ENCODE results near the gene IFNA16.

DNA sequence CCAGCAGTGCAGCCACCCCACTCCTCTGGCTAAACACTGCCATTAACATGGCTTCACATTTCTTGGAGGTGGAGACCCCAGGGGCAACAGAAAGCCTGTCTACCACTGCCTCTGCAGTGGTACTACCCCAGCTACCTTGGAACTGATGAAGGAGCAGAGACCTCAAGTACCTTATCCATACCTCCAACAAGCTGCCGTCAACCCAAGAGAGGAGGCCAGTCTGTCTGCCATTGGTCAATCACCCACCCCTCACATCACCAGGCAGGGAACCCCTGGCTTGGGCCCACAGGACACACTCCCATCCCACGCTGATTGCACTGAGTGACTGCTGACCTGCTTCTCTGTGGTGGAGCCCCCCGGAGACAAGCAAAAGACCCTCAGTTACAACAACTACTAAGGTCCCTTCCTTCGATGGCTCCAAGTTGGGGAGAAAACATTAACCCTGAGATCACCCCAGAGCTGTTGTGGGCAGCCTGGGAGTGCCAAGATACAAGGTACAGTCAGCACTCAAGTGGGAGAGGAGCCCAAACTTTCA is 17.1 kb upstream of the IFNA16 start:
- no peak for TF ChIP-seq POLR2AphosphoS5 (IDR thresholded peaks at IDR 0.05; ENCODE audit: low read depth)
- TF ChIP-seq, protein P1, sequence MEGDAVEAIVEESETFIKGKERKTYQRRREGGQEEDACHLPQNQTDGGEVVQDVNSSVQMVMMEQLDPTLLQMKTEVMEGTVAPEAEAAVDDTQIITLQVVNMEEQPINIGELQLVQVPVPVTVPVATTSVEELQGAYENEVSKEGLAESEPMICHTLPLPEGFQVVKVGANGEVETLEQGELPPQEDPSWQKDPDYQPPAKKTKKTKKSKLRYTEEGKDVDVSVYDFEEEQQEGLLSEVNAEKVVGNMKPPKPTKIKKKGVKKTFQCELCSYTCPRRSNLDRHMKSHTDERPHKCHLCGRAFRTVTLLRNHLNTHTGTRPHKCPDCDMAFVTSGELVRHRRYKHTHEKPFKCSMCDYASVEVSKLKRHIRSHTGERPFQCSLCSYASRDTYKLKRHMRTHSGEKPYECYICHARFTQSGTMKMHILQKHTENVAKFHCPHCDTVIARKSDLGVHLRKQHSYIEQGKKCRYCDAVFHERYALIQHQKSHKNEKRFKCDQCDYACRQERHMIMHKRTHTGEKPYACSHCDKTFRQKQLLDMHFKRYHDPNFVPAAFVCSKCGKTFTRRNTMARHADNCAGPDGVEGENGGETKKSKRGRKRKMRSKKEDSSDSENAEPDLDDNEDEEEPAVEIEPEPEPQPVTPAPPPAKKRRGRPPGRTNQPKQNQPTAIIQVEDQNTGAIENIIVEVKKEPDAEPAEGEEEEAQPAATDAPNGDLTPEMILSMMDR (IDR thresholded peaks at IDR 0.05; ENCODE audit: insufficient read depth, low read length) = no peak
